GM18498 (cell line): ENCODE measurements around the gene CCDC88B.

Experiments used
- ATAC-seq: cut with Tn5 transposase; IDR thresholded peaks from one replicate; pipeline ENCODE4 v1.9.1; 2021; ENCODE audit warnings: mild to moderate bottlenecking, moderate library complexity; ENCODE audit not compliant: unreplicated experiment

Gene CCDC88B

DNA sequence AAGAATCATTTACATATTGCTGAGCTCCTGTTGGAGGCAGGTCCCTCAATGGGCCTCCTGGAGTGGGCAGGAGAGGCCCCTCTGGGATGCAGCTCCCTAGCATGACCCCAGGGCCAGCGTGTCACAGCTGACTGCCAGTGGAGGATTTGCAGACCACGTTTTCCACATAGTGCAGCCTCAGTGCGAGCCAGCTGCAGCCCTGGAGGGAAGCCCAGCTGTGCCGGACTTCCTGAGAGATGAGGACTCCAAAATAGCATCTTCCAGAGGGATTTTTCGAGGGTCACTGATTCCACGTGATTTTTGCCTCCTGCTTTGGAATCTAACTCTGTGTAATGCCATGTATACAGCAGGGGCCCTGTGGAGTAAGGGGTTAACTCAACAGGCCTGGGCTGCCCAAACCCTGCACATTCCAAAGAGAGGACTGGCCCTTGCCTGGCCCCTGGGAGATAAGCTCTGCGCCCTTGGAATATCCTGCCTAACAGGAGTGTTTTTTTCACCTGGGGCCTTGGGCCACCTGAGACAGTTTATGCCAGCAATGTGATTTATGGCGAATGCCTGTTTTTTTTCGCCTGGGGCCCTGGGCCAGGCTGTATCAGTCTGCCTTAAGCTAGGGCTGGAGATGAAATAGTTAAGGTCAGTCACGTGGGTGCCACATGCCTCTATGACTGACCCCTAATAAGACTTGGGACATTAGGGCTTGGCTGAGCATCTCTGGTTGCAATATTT lies 66.4 kb downstream of the CCDC88B start:
- ATAC-seq, result no peak
